Prostate gland (tissue), 2 donors: Measurements from ENCODE around the gene C4orf50. TPM values are rescaled to one million over a fixed set of nuclear protein-coding genes. Genes with fewer than 3 reads are reported as not detected.

Experiments used
- DNase-seq: peaks from one replicate; pipeline ENCODE4 v3.0.0-alpha.2; 2019; ENCODE audit warnings: low spot score
- H3K27ac ChIP-seq, 2 donors: fragments of 200-600 bp; sonication (generic); 2 replicates each; pipeline ENCODE4 v1.5.1; 2017 to 2019
- H3K27me3 ChIP-seq: fragments of 200-600 bp; sonication (generic); replicated peaks from 2 replicates; pipeline ENCODE4 v1.5.1; 2019; ENCODE audit not compliant: insufficient read depth
- H3K36me3 ChIP-seq, 2 donors: fragments of 200-600 bp; sonication (generic); 1 replicate in 1 of 2; 2 replicates in 1 of 2; pipeline versions ENCODE4 v1.5.1 to v1.8.1; 2017 to 2019
- H3K4me1 ChIP-seq: fragments of 200-600 bp; sonication (generic); replicated peaks from 2 replicates; pipeline ENCODE4 v1.5.1; 2019
- H3K4me3 ChIP-seq, 2 donors: fragments of 200-600 bp; sonication (generic); 2 replicates each; pipeline ENCODE4 v1.5.1; 2017 to 2019
- H3K9me3 ChIP-seq: fragments of 200-600 bp; sonication (generic); 2 replicates; pipeline ENCODE4 v1.5.1; 2017
- CTCF ChIP-seq, 4 experiments: fragments of 200-600 bp in 2 of 4; fragments of 450-650 bp in 2 of 4; sonication (generic) in 2 of 4; IDR thresholded peaks; 1 replicate in 3 of 4; 2 replicates in 1 of 4; pipeline ENCODE4 v1.5.1; 2016 to 2019; ENCODE audit warnings: antibody characterized with exemption in 4 of 4, mild to moderate bottlenecking in 2 of 4, moderate library complexity in 2 of 4
- POLR2A ChIP-seq: fragments of 450-650 bp; IDR thresholded peaks from one replicate; pipeline ENCODE4 v1.6.1; 2016; ENCODE audit warnings: antibody characterized with exemption, mild to moderate bottlenecking
- POLR2AphosphoS5 ChIP-seq: sonication (generic); formaldehyde crosslinking; IDR thresholded peaks from one replicate; pipeline ENCODE4 v1.6.1; 2017; ENCODE audit warnings: antibody characterized with exemption
- WGBS: methylation state at CpG from one replicate; pipeline ENCODE4 v1.1.5; 2018; 5-methylcytosine and 5-hydroxymethylcytosine counted together
- intact Hi-C: fragments of 100-400 bp; cut with DNase I; formaldehyde crosslinking; loops from one replicate; pipeline ENCODE4 v1.14.2; 2022
- total RNA-seq, 2 donors: library from RNA; depleted of rRNA; stranded (reverse); fragments of >200 nt; gene quantifications; one replicate each; pipeline ENCODE4 v1.1.0, GENCODE V29; 2016

The C4orf50 gene
- total RNA-seq, 2 donors from 2014 or later, result 0.87 to 2.8 TPM

- Histone ChIP-seq H3K36me3 (no peaks in the 10 kb centered on the region), H3K27ac (no peak overlapping the region), H3K4me3 (no peak overlapping the region), H3K4me1 (no peaks in the 10 kb centered on the region), H3K9me3 (no peaks in the 10 kb centered on the region), H3K27me3 (peaks cover 44% of the 10 kb centered on the region)
- no peak for TF ChIP-seq POLR2AphosphoS5
- no peak for TF ChIP-seq POLR2A
- TF ChIP-seq CTCF (IDR thresholded peaks at IDR 0.05), result no peak
- 71% methylated on average over 8 of the region's 8 CpGs for WGBS
- intact Hi-C loops, result no loop called here
- no peak for DNase-seq
These were observed 124.6 kb downstream of the C4orf50 start for GRCh38 chr4:5893591-5893990.

GRCh38 chr4:5893004-5893580 is 125.1 kb downstream of the C4orf50 start, which contains the start of gene CRMP1:
Gene CRMP1, minus strand, starts transcription at chr4:5893086. Its CDS starts 117 bp downstream, at chr4:5892969.
- Histone ChIP-seq H3K27me3 (peaks cover 42% of the 10 kb centered on the region), H3K36me3 (no peaks in the 10 kb centered on the region), H3K9me3 (no peaks in the 10 kb centered on the region), H3K27ac (no peak within 1 kb of the TSS), H3K4me1 (no peaks in the 10 kb centered on the region), H3K4me3 (peak within 1 kb of the TSS in 1 of 2 donors; percentile 12)
- intact Hi-C loops, result no loop called here
- WGBS, result 8% methylated on average over 23 of the region's 67 CpGs
- TF ChIP-seq CTCF (IDR thresholded peaks at IDR 0.05) (no peak), POLR2AphosphoS5 (no peak), POLR2A (no peak)
- no peak for DNase-seq

GRCh38 chr4:5892323-5893003 is 125.8 kb downstream of the C4orf50 start:
- TF ChIP-seq POLR2A (no peak), CTCF (IDR thresholded peaks at IDR 0.05) (no peak), POLR2AphosphoS5 (no peak)
- peak overlapping the region in 1 of 2 donors; percentile 12 for H3K4me3 ChIP-seq
- no peaks in the 10 kb centered on the region for H3K9me3 ChIP-seq
- WGBS, result 4% methylated on average over 41 of the region's 100 CpGs
- H3K36me3 ChIP-seq, result no peaks in the 10 kb centered on the region
- no peak for DNase-seq
- intact Hi-C loops, result no loop called here
- peaks cover 41% of the 10 kb centered on the region for H3K27me3 ChIP-seq
- H3K4me1 ChIP-seq, result no peaks in the 10 kb centered on the region
- H3K27ac ChIP-seq, result no peak overlapping the region

- no peaks in the 10 kb centered on the region for H3K4me1 ChIP-seq
- no peaks in the 10 kb centered on the region for H3K36me3 ChIP-seq
- intact Hi-C loops, result no loop called here
- H3K9me3 ChIP-seq, result no peaks in the 10 kb centered on the region
- no peak overlapping the region for H3K4me3 ChIP-seq
- no peak overlapping the region for H3K27ac ChIP-seq
- TF ChIP-seq CTCF (IDR thresholded peaks at IDR 0.05), result no peak
- no peak for TF ChIP-seq POLR2AphosphoS5
- TF ChIP-seq POLR2A, result no peak
- peaks cover 41% of the 10 kb centered on the region for H3K27me3 ChIP-seq
- 17% methylated on average over 34 of the region's 34 CpGs for WGBS
- no peak for DNase-seq
These were observed 126.5 kb downstream of the C4orf50 start for GRCh38 chr4:5891563-5892322.
